Measurements from ENCODE around the gene OR6C2. TPM values are rescaled to one million over a fixed set of nuclear protein-coding genes. Genes with fewer than 3 reads are reported as not detected.
A peak's percentile ranks its signal among the peaks of the same experiment; 100 is the strongest.
"Not testable (repeated sequence)": the region's sequence is repeated elsewhere in the genome, so short reads cannot be mapped to it uniquely, and the experiment has no call there.

The OR6C2 gene
- total RNA-seq = not detected
- long read RNA-seq = 0 reads

- ATAC-seq (no peak), DNase-seq (no peak)
- intact Hi-C loops (cut with DNase I) = loop anchor here in 1 of 2 donors (2.0 kb wide), 1 partner anchor 175 kb away; no protein-coding TSS in a partner anchor
These were observed at the start of gene OR6C2 for GRCh38 chr12:55443776-55444175. TSS of gene OR6C2 (plus strand) at chr12:55444076. CDS start at chr12:55452214, 8,138 bp downstream.

- intact Hi-C loops (cut with DNase I) = no loop called here
- no peak for ATAC-seq
These were observed 47.5 kb upstream of the OR6C2 start for GRCh38 chr12:55396326-55396725.

GRCh38 chr12:55400229-55400628 is 43.6 kb upstream of the OR6C2 start, which contains the start of gene OR6C65:
TSS of gene OR6C65 (plus strand) at chr12:55400529. CDS start at chr12:55400529, 0 bp downstream.
- intact Hi-C loops (cut with DNase I) = no loop called here
- DNase-seq = no peak
- ATAC-seq = no peak

More at GRCh38 chr12:55396326-55396725, 47.5 kb upstream of the OR6C2 start:
- DNase-seq = no peak

- no peak for ATAC-seq
- no peak for DNase-seq
- intact Hi-C loops (cut with DNase I) = no loop called here
These were observed 36.0 kb upstream of the OR6C2 start for GRCh38 chr12:55407866-55408265.

GRCh38 chr12:55409133-55409532 is 34.7 kb upstream of the OR6C2 start:
- DNase-seq; intact Hi-C loops (cut with DNase I); ATAC-seq: not testable (repeated sequence)

- ATAC-seq; DNase-seq; intact Hi-C loops (cut with DNase I): not testable (repeated sequence)
These were observed 31.7 kb upstream of the OR6C2 start for GRCh38 chr12:55412138-55412537.

GRCh38 chr12:55413498-55414388 is 30.1 kb upstream of the OR6C2 start:
- DNase-seq; ATAC-seq; intact Hi-C loops (cut with DNase I): not testable (repeated sequence)

GRCh38 chr12:55414396-55414823 is 29.5 kb upstream of the OR6C2 start:
- peak; percentile 21 to 53 for ATAC-seq
- intact Hi-C loops (cut with DNase I); DNase-seq: not testable (repeated sequence)

- intact Hi-C loops (cut with DNase I); DNase-seq: not testable (repeated sequence)
- peak; percentile 76 to 84 for ATAC-seq
These were observed 29.0 kb upstream of the OR6C2 start for GRCh38 chr12:55414889-55415288.

GRCh38 chr12:55416961-55417360 is 26.9 kb upstream of the OR6C2 start:
- ATAC-seq (no peak), DNase-seq (no peak)
- intact Hi-C loops (cut with DNase I) = no loop called here

- ATAC-seq (no peak), DNase-seq (no peak)
- intact Hi-C loops (cut with DNase I) = no loop called here
These were observed 23.4 kb upstream of the OR6C2 start for GRCh38 chr12:55420307-55420962.

GRCh38 chr12:55425954-55426353 is 17.9 kb upstream of the OR6C2 start, which contains the start of gene OR6C76:
TSS of gene OR6C76 (plus strand) at chr12:55426254. CDS start at chr12:55426254, 0 bp downstream.
- intact Hi-C loops (cut with DNase I) = no loop called here
- ATAC-seq (no peak), DNase-seq (no peak)

- no peak for ATAC-seq
- DNase-seq = no peak
- intact Hi-C loops (cut with DNase I) = no loop called here
These were observed 15.3 kb upstream of the OR6C2 start for GRCh38 chr12:55428331-55429243.

GRCh38 chr12:55441233-55441632 is 2.6 kb upstream of the OR6C2 start:
- DNase-seq; intact Hi-C loops (cut with DNase I); ATAC-seq: not testable (repeated sequence)

- intact Hi-C loops (cut with DNase I) = loop anchor here in 1 of 2 donors (2.0 kb wide), 1 partner anchor 173 kb away; no protein-coding TSS in a partner anchor
- ATAC-seq (no peak), DNase-seq (no peak)
These were observed 1.5 kb downstream of the OR6C2 start for GRCh38 chr12:55445357-55445756.

GRCh38 chr12:55446326-55446725 is 2.5 kb downstream of the OR6C2 start:
- ATAC-seq = no peak
- DNase-seq = no peak
- intact Hi-C loops (cut with DNase I) = no loop called here

GRCh38 chr12:55448825-55449224 is 4.9 kb downstream of the OR6C2 start:
- DNase-seq (no peak), ATAC-seq (no peak)
- intact Hi-C loops (cut with DNase I) = no loop called here

GRCh38 chr12:55464926-55465325 is 21.1 kb downstream of the OR6C2 start:
- DNase-seq; intact Hi-C loops (cut with DNase I); ATAC-seq: not testable (repeated sequence)

- intact Hi-C loops (cut with DNase I) = no loop called here
- no peak for DNase-seq
- ATAC-seq = no peak
These were observed 24.0 kb downstream of the OR6C2 start for GRCh38 chr12:55467836-55468235.
